ENCODE data around the gene COL13A1. TPM values are rescaled to one million over a fixed set of nuclear protein-coding genes. Genes with fewer than 3 reads are reported as not detected.

Gene COL13A1
- total RNA-seq, 6 experiments from 2014 or later: 0.18 to 0.44 (median 0.30) TPM; not detected in 2

GRCh38 chr10:69965086-69965485 is 163.4 kb downstream of the COL13A1 start:
- Histone ChIP-seq H3K27me3 (no peaks in the 10 kb centered on the region), H3K36me3 (no peaks in the 10 kb centered on the region), H3K4me1 (no peaks in the 10 kb centered on the region), H3K4me3 (no peak overlapping the region), H3K9me3 (no peaks in the 10 kb centered on the region), H3K27ac (no peak overlapping the region)
- WGBS (ENCODE audit: insufficient coverage, low coverage, low lambda C conversion rate, missing lambda C conversion rate): 78% methylated on average over 1 of the region's 3 CpGs
- intact Hi-C loops (cut with DNase I): no loop called here
- TF ChIP-seq CTCF (IDR thresholded peaks at IDR 0.05): no peak
- no peak for TF ChIP-seq POLR2A (IDR thresholded peaks at IDR 0.05)
- DNase-seq (no peak), ATAC-seq (no peak)

- DNase-seq: no peak
- Histone ChIP-seq H3K36me3 (no peaks in the 10 kb centered on the region), H3K4me1 (no peaks in the 10 kb centered on the region), H3K9me3 (no peaks in the 10 kb centered on the region), H3K4me3 (no peak overlapping the region), H3K27ac (no peak overlapping the region), H3K27me3 (no peaks in the 10 kb centered on the region)
- intact Hi-C loops (cut with DNase I): no loop called here
- TF ChIP-seq CTCF (IDR thresholded peaks at IDR 0.05) (no peak), POLR2A (IDR thresholded peaks at IDR 0.05) (no peak)
- no peak for ATAC-seq
- 66% methylated on average over 8 of the region's 14 CpGs for WGBS (ENCODE audit: insufficient coverage, low coverage, low lambda C conversion rate, missing lambda C conversion rate)
These were observed 164.4 kb downstream of the COL13A1 start for GRCh38 chr10:69965919-69966662.

- no peak for ATAC-seq
These were observed 167.1 kb downstream of the COL13A1 start for GRCh38 chr10:69968830-69969229.

GRCh38 chr10:69969977-69970376 is 168.3 kb downstream of the COL13A1 start:
- no peaks in the 10 kb centered on the region for H3K9me3 ChIP-seq
- H3K27ac ChIP-seq: no peak overlapping the region
- H3K27me3 ChIP-seq: no peaks in the 10 kb centered on the region
- WGBS (ENCODE audit: insufficient coverage, low coverage, low lambda C conversion rate, missing lambda C conversion rate): no CpG with 5 or more reads among the region's 3 CpGs
- no peak for TF ChIP-seq POLR2A (IDR thresholded peaks at IDR 0.05)
- H3K36me3 ChIP-seq: no peaks in the 10 kb centered on the region
- ATAC-seq (no peak), DNase-seq (no peak)
- H3K4me3 ChIP-seq: no peak overlapping the region
- no peaks in the 10 kb centered on the region for H3K4me1 ChIP-seq
- intact Hi-C loops (cut with DNase I): no loop called here

More at GRCh38 chr10:69968830-69969229, 167.1 kb downstream of the COL13A1 start:
- WGBS (ENCODE audit: insufficient coverage, low coverage, low lambda C conversion rate, missing lambda C conversion rate): 53% methylated on average over 3 of the region's 3 CpGs
- intact Hi-C loops (cut with DNase I): no loop called here
- no peaks in the 10 kb centered on the region for H3K4me1 ChIP-seq
- no peak overlapping the region for H3K27ac ChIP-seq
- TF ChIP-seq POLR2A (IDR thresholded peaks at IDR 0.05) (no peak), CTCF (IDR thresholded peaks at IDR 0.05) (peak in 1 of 4 donors; percentile 9)
- H3K9me3 ChIP-seq: no peaks in the 10 kb centered on the region
- DNase-seq: no peak
- no peaks in the 10 kb centered on the region for H3K36me3 ChIP-seq
- H3K4me3 ChIP-seq: no peak overlapping the region
- no peaks in the 10 kb centered on the region for H3K27me3 ChIP-seq

- intact Hi-C loops (cut with DNase I): no loop called here
- no peaks in the 10 kb centered on the region for H3K9me3 ChIP-seq
- no peak overlapping the region for H3K4me3 ChIP-seq
- H3K36me3 ChIP-seq: no peaks in the 10 kb centered on the region
- ATAC-seq (no peak), DNase-seq (no peak)
- H3K27ac ChIP-seq: no peak overlapping the region
- H3K27me3 ChIP-seq: no peaks in the 10 kb centered on the region
- H3K4me1 ChIP-seq: no peaks in the 10 kb centered on the region
- WGBS (ENCODE audit: insufficient coverage, low coverage, low lambda C conversion rate, missing lambda C conversion rate): 71% methylated on average over 3 of the region's 3 CpGs
- TF ChIP-seq CTCF (IDR thresholded peaks at IDR 0.05) (no peak), POLR2A (IDR thresholded peaks at IDR 0.05) (no peak)
These were observed 171.3 kb downstream of the COL13A1 start for GRCh38 chr10:69972981-69973397.
